ENCODE measurements around the gene FLNC.
A peak's percentile ranks its signal among the peaks of the same experiment; 100 is the strongest.

The FLNC gene

DNA sequence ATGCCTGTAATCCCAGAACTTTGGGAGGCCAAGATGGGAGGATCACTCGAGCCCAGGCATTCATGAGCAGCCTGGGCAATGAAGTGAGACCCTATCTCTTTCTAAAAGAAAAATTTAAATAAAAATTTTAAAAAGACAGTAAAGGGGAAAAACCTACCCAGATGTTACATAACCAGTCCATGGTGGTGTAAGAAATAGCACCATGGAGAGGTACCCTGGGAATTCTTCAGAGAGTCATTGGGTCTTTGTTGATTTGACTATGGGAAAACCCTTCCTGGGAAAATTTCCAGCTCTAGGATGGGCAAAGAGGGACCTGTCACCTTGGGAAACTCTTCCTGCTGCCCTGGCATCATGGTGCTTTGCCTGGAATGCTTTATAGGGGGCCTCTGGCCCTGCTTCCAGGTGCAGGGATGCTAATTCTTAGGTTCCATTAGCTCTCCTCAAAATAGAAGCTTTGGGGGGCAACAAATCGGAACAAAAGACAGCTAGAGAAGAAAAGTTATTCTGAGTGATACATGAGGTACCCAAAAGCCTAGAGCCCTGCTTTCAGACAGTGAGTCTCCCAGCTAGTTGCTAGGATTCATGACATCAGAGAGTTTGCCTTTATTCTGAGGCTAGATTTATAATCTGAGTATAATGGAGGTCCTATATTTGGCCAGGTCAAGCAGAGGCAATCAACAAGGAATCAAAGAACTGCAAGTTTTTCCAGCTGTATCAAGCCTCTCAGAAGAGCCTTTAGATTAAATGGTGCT lies 28.4 kb upstream of the FLNC start:
- no peak for DNase-seq

DNA sequence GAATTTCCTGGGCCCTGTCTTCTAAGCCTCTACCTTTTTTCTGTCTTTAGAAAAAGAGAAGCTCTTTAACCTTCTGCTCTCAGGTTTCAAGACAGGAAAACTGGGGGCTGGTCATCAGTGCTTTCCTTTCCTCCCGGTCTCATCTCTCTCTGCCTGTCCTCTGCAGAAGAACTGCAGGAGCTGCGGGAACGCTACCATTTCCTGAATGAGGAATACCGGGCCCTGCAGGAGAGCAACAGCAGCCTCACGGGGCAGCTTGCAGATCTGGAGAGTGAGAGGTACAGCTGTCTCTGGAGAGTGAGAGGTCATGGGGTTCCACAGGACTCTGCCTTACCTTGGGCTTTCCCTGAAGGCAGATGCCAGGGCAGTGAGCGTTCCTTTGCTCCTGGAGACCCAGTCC lies 25.7 kb upstream of the FLNC start:
- no peak for DNase-seq

DNA sequence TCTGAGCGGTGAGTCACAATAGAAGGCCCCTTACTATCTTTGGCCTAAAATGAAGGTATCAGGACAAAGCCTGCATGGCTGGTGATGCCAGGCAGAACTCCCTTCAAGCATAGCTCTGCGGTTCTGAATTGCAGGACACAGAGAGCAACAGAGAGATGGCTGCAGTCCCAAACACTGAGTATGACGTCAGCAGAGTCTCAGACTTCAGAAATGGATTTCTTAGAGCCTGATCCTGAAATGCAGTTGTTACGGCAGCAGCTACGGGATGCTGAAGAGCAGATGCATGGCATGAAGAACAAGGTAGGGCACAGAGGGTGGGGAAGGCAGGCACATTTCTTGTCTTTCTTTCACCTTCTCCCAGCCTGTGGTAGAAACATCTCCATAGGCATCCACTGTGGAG lies 25.0 kb upstream of the FLNC start:
- no peak for DNase-seq

DNA sequence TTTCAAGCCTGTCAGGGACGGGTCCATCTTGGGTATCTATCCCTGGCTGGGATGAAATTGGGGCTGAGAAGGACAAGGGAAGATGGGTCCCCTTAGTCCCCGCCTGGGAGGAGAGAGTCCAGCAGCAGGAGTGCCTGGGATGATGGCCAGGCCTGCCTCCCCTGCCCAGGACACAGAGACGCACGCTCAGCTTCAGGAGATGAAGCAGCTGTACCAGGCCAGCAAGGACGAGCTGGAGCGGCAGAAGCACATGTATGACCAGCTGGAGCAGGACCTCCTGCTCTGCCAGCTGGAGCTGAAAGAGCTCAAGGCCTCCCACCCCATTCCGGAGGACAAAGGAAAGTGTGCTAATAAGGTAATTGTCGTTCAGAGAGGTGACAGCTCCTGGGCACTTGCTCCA lies 23.0 kb upstream of the FLNC start:
- no peak for DNase-seq

DNA sequence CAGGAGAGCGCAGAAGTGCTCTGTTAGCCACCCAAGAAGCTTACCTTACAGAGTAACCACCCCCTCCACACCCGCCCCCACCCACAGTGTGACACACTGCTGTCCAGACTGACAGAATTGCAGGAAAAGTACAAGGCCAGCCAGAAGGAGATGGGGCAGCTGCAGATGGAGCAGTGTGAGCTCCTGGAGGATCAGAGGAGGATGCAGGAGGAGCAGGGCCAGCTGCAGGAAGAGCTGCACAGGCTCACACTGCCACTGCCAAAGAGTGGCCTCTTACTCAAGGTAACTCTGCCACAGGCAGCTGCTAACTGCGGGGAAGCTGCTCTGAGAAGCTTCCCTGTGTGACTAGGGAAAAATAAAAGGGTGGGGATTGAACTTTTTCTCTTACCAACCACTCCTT lies 20.8 kb upstream of the FLNC start:
- no peak for DNase-seq

DNA sequence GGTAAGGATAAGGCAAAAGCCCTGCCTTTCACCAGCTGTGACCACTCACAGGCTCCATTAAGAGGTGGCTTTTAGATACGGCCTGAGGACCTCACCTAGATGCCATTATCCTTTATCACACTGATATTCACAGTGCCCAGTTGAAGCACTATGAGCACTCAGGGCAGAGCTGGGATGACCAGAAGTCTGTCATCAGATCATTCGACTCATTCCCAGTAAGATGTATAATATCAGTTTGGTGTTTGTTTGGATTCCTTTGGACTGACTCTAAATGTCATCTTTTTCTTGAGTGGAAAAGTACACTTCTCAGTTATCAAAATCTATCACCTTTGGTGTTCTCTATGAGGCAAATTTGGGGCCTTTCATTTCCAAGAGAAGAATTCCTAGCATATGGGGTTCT lies 19.7 kb upstream of the FLNC start:
- no peak for DNase-seq

DNA sequence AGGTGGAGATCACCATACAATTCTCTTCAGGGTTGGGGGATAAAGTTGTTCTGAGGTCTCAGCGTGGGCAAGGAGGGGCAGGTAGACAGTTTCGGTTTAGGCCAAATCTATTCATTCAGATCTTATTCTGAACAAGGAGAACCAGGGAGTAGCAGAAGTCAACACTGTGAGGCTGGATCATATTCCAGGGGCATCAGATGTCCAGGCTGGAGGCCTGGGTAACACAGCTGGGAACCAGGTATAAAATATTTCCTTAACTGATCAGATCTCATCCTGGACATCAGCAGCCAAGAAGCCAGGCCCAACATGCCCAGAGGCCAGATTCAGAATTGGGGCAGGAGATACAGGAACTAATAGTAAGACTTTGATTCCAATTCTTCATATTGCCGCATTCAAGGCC lies 19.2 kb upstream of the FLNC start:
- no peak for DNase-seq

DNA sequence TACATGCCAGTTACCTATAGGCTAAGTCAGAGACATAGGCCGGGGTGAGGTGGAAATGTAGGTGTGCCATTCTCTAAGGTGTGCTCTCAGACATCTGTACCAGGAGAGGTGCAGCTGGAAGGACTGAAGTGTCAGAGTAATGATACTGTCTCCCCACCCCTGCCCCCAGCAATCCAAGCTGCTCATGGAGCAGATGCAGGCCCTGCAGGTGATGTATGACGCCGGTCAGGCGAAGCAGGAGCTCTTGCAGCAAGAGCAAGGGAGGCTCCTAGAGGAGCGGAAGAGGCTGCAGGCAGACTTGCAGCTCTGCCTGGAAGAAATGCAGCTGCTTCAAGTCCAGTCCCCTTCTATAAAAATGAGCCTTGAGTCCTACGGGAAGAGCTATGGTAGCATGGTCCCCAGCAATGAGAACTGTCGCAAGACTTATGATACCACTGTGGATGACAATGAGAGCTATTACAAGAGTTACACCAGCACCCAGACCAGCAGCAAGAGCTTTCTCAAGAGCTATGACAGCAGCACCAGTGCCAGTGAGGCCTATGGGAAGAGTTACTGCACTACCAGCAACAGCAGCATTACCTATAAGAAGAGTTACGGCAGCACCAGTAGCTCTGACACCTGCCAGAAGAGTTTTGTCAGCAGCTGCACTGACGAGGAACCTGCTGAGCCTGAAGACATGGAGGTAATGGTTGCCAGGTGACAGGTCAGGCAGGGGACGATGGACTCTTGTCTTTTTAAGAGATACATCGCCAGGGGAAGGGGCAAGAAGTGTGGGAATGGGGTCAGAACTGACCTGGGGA lies 18.4 kb upstream of the FLNC start:
- DNase-seq = no peak

DNA sequence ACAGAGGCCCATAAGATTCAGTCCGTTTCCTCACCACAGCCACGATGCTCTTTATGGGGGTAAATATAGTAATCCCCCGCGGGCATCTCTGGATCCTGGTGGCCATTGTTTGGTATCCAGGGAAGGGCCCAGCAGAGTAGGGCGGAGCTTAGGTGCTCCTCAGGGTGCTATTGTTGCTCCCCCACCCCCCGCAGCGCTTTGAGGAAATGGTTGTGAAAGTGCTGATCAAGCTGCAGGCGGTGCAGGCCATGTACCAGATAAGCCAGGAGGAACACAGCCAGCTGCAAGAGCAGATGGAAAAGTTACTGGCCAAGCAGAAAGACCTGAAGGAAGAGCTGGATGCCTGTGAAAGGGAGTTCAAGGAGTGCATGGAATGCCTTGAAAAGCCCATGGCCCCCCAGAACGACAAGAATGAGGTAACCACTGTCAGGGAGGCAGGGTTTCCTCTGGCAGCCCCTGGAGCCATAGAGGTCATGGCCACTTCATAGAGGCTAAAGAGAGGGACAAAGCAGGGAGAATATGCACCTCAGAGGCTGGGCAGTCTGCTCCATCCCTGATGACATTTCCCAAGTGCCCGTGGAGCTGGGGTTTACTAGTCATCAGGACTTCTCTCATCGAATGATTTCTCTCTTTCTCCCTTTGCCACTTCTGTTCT lies 17.6 kb upstream of the FLNC start:
- peak; percentile 64 for DNase-seq

DNA sequence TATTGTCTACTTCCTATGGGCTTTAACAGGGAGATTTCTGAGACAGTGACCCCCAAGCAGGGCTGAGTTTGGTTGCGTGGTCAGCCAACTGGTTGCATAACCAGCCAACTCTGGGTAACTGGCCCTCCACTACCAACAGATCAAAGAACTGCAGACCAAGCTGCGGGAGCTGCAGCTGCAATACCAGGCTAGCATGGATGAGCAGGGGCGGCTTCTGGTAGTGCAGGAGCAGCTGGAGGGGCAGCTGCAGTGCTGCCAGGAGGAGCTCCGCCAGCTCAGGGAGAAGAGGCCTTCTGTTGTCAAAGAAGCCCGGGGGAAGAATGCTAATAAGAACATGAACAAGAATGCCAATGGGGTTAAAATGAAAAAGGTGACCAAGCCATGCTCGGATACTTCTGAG lies 15.7 kb upstream of the FLNC start:
- DNase-seq = no peak

DNA sequence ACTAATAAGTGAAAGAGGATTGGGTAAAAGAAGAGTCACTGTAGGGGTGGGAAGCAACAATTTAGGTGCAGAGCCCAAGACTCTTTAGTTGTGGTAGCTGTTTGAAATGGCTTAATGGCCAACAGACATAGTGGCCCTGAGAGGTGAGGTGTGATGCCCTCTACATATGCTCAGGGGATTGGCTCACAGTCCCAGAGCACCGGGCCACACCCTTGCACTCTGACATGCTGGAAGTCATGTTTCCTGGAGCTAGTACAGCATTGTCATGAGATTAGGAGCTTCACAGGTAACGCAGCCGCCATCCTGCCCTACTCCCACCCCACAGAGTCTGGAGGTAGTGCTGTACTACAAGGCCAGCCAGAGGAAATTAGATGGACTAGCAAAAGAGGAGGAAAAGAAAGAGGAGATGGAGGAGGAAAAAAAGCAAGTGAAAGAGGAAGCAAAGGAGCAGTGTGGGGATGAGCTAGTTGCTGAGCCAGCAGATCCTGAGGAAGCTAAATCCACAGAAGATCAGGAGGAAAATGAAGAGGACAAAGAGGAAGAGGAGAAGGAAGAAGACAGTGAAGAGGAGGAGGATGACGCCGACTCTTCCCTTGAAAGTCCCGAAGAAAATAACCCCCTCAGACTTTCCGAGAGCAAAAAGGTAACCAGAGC lies 14.8 kb upstream of the FLNC start:
- DNase-seq = no peak

DNA sequence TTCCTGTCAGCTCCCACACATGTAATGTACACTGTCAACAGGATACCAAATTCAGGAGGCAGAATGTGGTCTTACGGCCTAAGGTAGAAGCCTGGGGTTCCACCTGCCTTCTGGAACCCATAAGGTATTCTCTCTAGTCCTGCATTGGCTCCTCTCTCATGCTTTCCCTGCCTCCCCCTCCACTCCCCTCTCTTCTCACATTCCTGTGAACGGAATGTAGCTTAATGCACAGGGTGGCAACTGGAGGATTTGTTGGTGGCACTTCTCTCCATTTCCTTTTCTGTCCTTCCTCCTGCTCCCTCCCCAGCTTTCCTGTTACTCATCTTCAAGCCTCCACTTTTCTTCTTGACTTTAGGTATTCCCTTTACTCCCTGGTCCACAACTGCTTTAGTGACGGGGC lies 11.5 kb upstream of the FLNC start:
- no peak for DNase-seq

DNA sequence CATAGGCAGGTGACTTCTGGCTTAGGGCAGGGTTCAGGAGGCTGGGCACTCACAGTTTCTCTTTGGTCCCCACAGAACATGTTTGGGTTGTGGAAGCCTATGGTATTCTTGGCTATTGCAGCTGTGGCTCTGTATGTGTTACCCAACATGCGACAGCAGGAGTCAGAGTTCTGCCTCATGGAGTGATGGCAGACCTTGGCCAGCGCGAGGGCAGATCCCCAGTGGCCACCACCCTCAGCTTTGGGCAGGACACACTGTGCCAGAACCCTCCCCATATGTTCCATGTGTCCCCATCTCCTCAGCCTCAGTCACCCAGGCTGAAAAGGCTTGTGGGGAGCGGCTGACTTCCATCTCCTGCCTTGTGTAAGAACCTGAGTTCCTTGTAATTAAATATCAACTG lies 8.5 kb upstream of the FLNC start:
- no peak for DNase-seq

DNA sequence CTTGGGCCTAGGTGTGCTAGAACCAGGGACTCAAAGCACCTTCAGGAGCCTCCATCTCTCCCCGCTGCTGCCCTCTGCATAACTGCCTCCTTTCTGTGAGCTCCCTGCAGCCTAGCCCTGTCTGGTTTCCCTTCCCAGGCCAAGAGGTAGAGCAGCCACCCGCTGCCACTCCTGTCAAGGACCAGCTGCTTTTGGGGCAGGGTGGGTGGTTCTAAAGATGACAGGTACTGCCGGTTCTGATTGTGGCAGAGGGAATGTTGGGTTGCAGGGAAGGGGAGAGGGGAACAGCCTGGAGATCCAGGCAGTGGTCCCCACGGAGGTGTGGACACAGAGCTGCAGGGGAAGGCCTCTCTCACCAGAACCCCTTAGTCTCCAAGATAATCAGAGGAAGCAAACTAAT lies 3.7 kb upstream of the FLNC start:
- no peak for DNase-seq

DNA sequence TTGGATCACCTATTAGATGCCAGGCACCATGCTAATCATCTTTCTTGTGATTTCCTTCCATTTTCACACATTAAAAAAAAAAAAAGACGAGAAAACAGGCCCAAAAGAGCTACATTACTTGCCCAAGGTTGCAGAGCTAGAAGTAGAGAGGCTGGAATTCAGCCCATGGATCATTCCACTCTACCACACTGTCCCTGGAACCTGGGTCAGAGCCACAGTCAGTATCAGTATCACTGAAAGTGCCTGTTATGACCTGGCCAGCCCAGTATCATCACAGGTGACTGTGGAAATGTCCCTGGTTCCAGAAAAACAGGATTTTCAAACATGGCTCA lies 3.3 kb upstream of the FLNC start:
- no peak for DNase-seq

DNA sequence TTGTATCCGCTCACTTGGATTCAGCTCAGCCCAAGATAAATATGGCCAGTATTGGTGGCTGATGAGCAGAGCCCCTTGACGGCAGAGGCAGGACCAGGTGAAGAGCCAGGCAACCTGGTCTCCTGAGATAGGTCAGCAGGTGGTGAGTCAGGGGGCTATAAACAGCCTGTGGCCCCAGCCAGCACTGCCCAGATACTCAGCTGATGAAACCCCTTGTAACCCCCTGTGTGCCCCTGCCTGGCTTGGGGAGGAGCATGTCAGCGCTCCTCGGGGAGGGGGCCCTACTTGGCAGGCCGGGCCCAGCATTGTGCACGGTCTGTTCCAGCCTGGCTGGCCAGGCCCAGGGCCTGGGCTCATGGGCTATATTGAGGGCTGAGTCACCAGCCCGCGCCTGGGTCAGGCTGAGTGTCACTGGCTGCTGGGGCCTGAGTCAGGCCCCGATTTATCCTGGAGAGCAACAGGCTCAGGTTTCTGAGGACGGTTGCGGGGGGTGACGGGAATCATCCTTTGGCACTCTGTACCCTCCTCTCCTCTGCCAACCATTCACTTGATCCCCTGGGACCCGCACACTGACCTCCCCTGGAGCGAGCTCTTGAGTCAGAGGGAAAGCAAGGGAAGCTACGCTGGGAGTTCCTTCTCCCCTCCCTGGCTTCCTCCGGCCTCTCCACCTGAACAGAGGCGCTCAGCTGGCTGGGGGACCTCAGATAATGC lies 2.8 kb upstream of the FLNC start:
- no peak for DNase-seq

DNA sequence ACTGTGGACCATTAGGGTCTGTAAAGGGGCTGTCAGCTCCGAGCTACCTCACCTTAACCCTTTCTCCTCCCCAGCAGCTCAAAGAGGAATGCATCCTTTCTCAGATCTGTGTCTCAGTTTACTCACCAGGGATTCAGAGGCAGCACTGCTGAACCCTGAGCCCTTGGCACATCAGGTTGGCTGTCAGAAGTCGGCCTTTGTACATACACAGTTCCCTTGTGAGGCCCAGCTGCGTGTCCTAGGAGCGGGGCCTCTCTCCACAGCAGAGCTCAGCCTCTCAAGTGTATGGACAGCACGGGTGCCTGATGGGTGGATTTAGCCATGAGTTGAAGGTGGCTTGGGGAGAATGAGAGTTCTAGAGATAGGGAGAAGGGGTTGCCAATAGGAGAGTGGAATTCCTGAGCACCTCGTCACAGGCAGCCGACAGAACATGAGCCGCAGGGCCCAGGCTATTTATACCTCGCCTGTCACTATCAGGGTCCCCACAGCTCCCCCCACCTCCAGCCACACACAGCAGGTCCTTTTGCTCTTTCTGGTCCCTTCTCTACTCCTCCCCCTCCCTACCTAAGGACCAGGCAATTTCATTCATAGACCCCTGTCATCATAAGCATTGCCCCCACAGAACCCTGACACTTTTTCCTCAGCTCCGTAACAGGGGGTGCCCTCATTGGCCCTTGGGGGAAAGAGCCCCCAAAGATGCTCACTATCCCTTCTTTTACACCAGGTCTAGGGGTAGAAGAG lies 2.1 kb upstream of the FLNC start:
- DNase-seq = no peak

DNA sequence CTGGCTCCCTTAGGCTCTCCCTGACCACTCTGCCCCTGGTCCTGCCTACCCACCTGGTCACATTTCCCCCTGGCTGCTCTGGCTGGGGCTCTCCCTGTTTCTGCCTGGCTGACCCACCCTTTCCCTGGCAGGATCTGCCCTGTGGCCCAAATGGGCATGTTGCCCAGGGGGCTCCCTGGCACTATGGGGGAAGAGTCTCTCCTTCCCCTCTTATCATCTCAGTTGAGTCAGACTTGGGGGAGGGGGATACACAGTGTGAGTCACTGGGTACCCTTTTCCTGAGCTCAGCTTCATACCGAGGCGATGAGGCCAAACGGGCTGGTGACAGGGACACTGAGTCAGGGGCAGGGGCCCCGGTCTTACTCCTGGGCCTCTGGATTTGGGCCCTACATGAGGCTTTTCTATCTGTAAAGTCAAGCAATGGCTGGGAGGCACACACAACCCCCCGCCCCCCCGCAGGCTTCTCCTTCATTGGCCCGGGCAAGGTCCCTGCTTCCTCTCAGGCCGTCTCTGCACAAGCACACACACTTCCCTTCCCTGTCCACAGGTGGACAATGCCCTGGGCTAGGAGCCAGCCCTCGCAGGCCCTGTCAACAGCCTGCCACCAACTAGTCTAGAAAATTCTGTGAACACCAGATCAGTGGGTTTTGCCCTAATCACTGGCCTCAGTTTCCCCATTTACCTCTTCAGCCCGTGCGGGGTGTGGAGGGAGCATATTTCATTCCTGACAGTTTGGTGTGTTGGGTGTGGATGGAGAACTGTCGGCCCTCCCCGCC lies 627 bp upstream of the FLNC start:
- DNase-seq = no peak

DNA sequence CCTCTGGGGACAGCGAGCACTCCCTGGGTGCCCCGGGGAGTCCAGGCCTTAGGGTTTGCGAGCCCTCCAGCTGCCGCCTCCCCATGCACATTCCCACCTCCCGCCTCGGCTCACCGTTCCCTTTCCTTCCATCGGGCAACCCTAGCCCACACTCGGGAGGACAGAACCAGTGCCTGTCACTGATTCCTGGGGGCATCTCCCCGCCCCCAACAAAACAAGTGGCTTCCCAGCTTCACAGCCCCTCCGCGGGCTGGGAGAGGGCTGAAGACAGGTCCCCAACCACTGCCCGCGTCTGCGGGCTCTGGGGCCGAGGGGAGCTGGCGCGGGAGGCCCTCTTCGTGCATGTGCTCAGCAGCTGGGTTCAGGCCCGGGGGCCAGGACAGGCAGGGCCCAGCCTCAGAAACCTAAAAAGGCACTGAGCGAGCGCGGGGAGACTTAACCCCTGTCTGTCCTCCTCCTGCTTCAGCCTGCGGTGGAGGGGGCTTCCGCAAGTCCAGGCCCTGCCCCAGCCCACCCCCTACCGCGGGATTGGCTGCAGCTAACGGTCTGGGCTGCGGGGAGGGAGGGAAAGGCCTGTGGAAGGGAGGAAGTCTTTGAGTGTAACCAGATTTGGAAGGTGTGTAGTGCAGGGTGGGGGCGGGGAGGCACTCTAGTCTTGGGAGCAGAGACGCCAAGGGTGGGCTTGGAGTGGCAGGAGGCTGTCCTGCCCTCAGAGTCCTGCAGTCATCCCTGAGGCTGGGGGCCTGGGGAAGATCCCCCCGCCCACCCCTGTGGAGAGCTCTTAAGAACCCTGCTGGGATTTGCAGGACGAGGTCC lies 1.2 kb downstream of the FLNC start:
- DNase-seq = no peak

DNA sequence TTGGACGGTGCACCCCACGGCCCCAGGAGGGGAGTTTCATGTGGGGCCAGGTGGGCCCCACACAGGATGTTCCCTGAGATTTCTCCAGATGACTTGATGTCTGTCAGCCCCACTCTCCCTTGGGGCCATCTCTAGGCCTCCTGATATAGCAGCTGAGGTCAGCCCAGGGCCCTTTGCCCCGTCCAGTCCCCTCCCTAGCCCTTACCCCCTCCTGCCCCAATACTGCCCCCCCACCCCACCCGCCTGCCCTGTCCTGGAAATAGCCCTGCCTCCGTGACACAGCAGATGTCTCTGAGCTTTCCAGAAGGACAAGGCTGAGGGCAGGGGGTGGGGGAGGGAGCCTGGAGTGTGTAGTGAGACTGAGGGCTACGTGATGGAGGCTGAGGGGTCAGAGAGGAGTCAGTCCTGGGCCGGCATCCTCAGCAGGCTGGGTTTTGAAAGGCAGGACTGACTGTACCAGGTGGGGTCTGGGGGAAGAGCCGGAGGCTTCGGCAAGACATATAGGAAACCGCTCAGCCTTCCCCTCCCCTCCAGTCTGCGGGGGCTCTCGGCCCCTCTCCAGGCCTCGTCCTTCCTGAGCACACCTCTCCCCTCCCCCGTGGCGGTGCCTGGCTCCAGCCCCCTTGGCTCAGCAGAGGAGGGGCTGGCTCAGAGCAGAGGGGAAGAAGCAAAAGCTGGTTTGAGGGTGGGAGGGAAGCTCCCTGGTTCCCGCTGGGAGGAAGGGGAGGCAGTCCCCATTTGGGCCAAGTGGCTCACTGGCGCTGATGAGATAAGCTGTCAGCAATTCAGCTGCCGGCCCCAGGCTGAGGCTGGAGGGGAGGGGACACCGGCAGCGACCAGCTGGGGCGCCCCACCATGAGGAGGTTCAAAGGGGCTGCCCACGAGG lies 2.0 kb downstream of the FLNC start:
- DNase-seq = no peak
